HEK293 (cell line): ENCODE data around the gene COA1.

Experiments used
- ATF2 ChIP-seq: fragments of 450-650 bp; formaldehyde crosslinking; IDR thresholded peaks from 2 replicates; pipeline ENCODE4 v1.5.1; 2016; ENCODE audit warnings: missing biosample characterization, missing genetic modification characterization, low read depth
- CTCF ChIP-seq: fragments of 450-650 bp; formaldehyde crosslinking; IDR thresholded peaks from 2 replicates; pipeline ENCODE4 v1.5.1; 2016; ENCODE audit warnings: missing biosample characterization, missing genetic modification characterization
- OSR2 ChIP-seq: fragments of 450-650 bp; formaldehyde crosslinking; IDR thresholded peaks from 2 replicates; pipeline ENCODE4 v1.5.1; 2016; ENCODE audit warnings: missing biosample characterization, missing genetic modification characterization
- REST ChIP-seq: fragments of 450-650 bp; formaldehyde crosslinking; IDR thresholded peaks from 2 replicates; pipeline ENCODE4 v1.5.1; 2016; ENCODE audit warnings: missing biosample characterization, missing genetic modification characterization
- SETDB1 ChIP-seq: IDR thresholded peaks from one replicate; pipeline ENCODE4 v1.6.1; 2017; ENCODE audit warnings: mild to moderate bottlenecking, low read length, moderate library complexity, mixed read lengths; ENCODE audit not compliant: insufficient read length
- ZBTB1 ChIP-seq: fragments of 450-650 bp; formaldehyde crosslinking; IDR thresholded peaks from 2 replicates; pipeline ENCODE4 v1.5.1; 2016; ENCODE audit warnings: missing biosample characterization, missing genetic modification characterization
- ZNF112 ChIP-seq: fragments of 450-650 bp; formaldehyde crosslinking; IDR thresholded peaks from 2 replicates; pipeline ENCODE4 v1.5.0; 2017; ENCODE audit warnings: missing biosample characterization, missing genetic modification characterization
- ZNF214 ChIP-seq: fragments of 450-650 bp; formaldehyde crosslinking; IDR thresholded peaks from 2 replicates; pipeline ENCODE4 v1.5.1; 2017; ENCODE audit warnings: missing biosample characterization, mild to moderate bottlenecking, missing genetic modification characterization, borderline replicate concordance
- ZNF239 ChIP-seq: fragments of 450-650 bp; formaldehyde crosslinking; IDR thresholded peaks from 2 replicates; pipeline ENCODE4 v1.5.1; 2016; ENCODE audit warnings: missing biosample characterization, missing genetic modification characterization
- ZNF362 ChIP-seq: fragments of 450-650 bp; formaldehyde crosslinking; IDR thresholded peaks from 2 replicates; pipeline ENCODE4 v1.5.1; 2016; ENCODE audit warnings: missing biosample characterization, missing genetic modification characterization
- ZNF549 ChIP-seq: fragments of 450-650 bp; IDR thresholded peaks from 2 replicates; pipeline ENCODE4 v1.5.1; 2018; ENCODE audit warnings: missing biosample characterization, missing genetic modification characterization, mild to moderate bottlenecking, inconsistent platforms, moderate library complexity
- ZNF560 ChIP-seq: fragments of 450-650 bp; formaldehyde crosslinking; IDR thresholded peaks from 2 replicates; pipeline ENCODE4 v1.5.1; 2017; ENCODE audit warnings: missing biosample characterization, missing genetic modification characterization, borderline replicate concordance
- ZNF645 ChIP-seq: fragments of 450-650 bp; formaldehyde crosslinking; IDR thresholded peaks from 2 replicates; pipeline ENCODE4; 2016; ENCODE audit warnings: missing biosample characterization, missing genetic modification characterization
- ZNF654 ChIP-seq: fragments of 450-650 bp; formaldehyde crosslinking; IDR thresholded peaks from 2 replicates; pipeline ENCODE4 v1.5.1; 2016; ENCODE audit warnings: low read depth, missing biosample characterization, missing genetic modification characterization

- no peak for TF ChIP-seq ZNF645
- TF ChIP-seq ZNF549 (tag by site-specific recombination): no peak
- TF ChIP-seq CTCF (tag by site-specific recombination): no peak
- TF ChIP-seq ATF2 (tag by site-specific recombination): no peak
- no peak for TF ChIP-seq ZNF214 (tag by site-specific recombination)
- TF ChIP-seq ZNF560 (tag by site-specific recombination): no peak
- no peak for TF ChIP-seq ZNF239
- TF ChIP-seq ZNF112 (tag by site-specific recombination): no peak
- TF ChIP-seq SETDB1: no peak
- TF ChIP-seq ZBTB1: no peak
- no peak for TF ChIP-seq ZNF362
- no peak for TF ChIP-seq ZNF654
- TF ChIP-seq OSR2 (tag by site-specific recombination): no peak
- no peak for TF ChIP-seq REST (tag by site-specific recombination)
These were observed 24.0 kb upstream of the COA1 start for GRCh38 chr7:43753271-43753810.
